Upper lobe of right lung (tissue), 1 donor: ENCODE measurements around the gene UBE2Z. TPM values are rescaled to one million over a fixed set of nuclear protein-coding genes. Genes with fewer than 3 reads are reported as not detected.

Experiments used
- ATAC-seq: fragments of 200-7000 bp; cut with Tn5 transposase; one replicate; pipeline ENCODE4 v1.9.1; 2020; ENCODE audit warnings: mild to moderate bottlenecking, moderate library complexity
- DNase-seq: peaks from one replicate; pipeline ENCODE4 v3.0.0-alpha.2; 2020
- H3K27ac ChIP-seq: fragments of 200-600 bp; one replicate; pipeline ENCODE4 v1.8.0; 2022
- H3K27me3 ChIP-seq: fragments of 200-600 bp; one replicate; pipeline ENCODE4 v1.8.0; 2022; ENCODE audit warnings: mild to moderate bottlenecking
- H3K36me3 ChIP-seq: fragments of 200-600 bp; one replicate; pipeline ENCODE4 v1.8.0; 2022
- H3K4me1 ChIP-seq: fragments of 200-600 bp; one replicate; pipeline ENCODE4 v1.8.0; 2022
- H3K4me3 ChIP-seq: fragments of 200-600 bp; one replicate; pipeline ENCODE4 v1.8.0; 2022; ENCODE audit warnings: mild to moderate bottlenecking
- H3K9me3 ChIP-seq: fragments of 200-600 bp; one replicate; pipeline ENCODE4 v1.8.0; 2022
- CTCF ChIP-seq: fragments of 200-600 bp; IDR thresholded peaks from one replicate; pipeline ENCODE4 v1.8.0; 2022; ENCODE audit warnings: antibody characterized with exemption
- intact Hi-C: fragments of 100-400 bp; cut with DNase I; formaldehyde crosslinking; loops from one replicate; pipeline ENCODE4 v1.11.0; 2022
- total RNA-seq: library from RNA; stranded (reverse); fragmentation: NEBNext Ultra II Directional; extraction: Animal tissue kit (Norgen Biotek cat#: 25700); gene quantifications from one replicate; pipeline ENCODE4 v1.2.1, GENCODE V29; 2021
- donor health status: DM: no; HTN: yes; CAD: no; lungs with severe emphysema.

The UBE2Z gene
- total RNA-seq, 1 donor from 2014 or later: 61.3 TPM

- intact Hi-C loops: no loop called here
- Histone ChIP-seq H3K4me1 (no peaks in the 10 kb centered on the region), H3K9me3 (no peaks in the 10 kb centered on the region), H3K36me3 (no peaks in the 10 kb centered on the region), H3K27me3 (peaks cover 7% of the 10 kb centered on the region), H3K27ac (no peak overlapping the region), H3K4me3 (no peak overlapping the region)
- no peak for TF ChIP-seq CTCF
- peak; percentile 31 for DNase-seq
- ATAC-seq: no peak
Measured at GRCh38 chr17:48970865-48971687, 62.9 kb downstream of the UBE2Z start.

- Histone ChIP-seq H3K4me1 (no peaks in the 10 kb centered on the region), H3K36me3 (no peaks in the 10 kb centered on the region), H3K4me3 (no peak overlapping the region), H3K9me3 (no peaks in the 10 kb centered on the region), H3K27me3 (peaks cover 7% of the 10 kb centered on the region), H3K27ac (no peak overlapping the region)
- no peak for DNase-seq
- intact Hi-C loops: no loop called here
- no peak for TF ChIP-seq CTCF
- ATAC-seq: no peak
Measured at GRCh38 chr17:48972749-48973097, 64.5 kb downstream of the UBE2Z start.

- Histone ChIP-seq H3K4me3 (no peak overlapping the region), H3K36me3 (no peaks in the 10 kb centered on the region), H3K9me3 (no peaks in the 10 kb centered on the region), H3K27me3 (peaks cover 7% of the 10 kb centered on the region), H3K4me1 (no peaks in the 10 kb centered on the region), H3K27ac (no peak overlapping the region)
- no peak for DNase-seq
- intact Hi-C loops: no loop called here
- TF ChIP-seq CTCF: no peak
- ATAC-seq: no peak
Measured at GRCh38 chr17:48973806-48974205, 65.6 kb downstream of the UBE2Z start.

Other genes starting within 250 kb of the UBE2Z start
- gene PRAC1, start 185.9 kb upstream of the UBE2Z start, total RNA-seq: not detected
- not detected for gene PRAC2, start 185.2 kb upstream of the UBE2Z start, total RNA-seq
- gene HOXB13, start 179.7 kb upstream of the UBE2Z start, total RNA-seq: not detected
- 0.20 TPM for gene TTLL6, start 91.2 kb upstream of the UBE2Z start, total RNA-seq
- gene CALCOCO2, start 77.4 kb upstream of the UBE2Z start, total RNA-seq: 181 TPM
- 39.8 TPM for gene ATP5MC1, start 15.6 kb upstream of the UBE2Z start, total RNA-seq
- 78.0 TPM for gene SNF8, start 36.4 kb downstream of the UBE2Z start, total RNA-seq
- gene GIP, start 60.2 kb downstream of the UBE2Z start, total RNA-seq: not detected
- not detected for gene IGF2BP1, start 89.0 kb downstream of the UBE2Z start, total RNA-seq
- 0.23 TPM for gene B4GALNT2, start 224.4 kb downstream of the UBE2Z start, total RNA-seq